HG03139 (cell line): Measurements from ENCODE around the gene TGFBRAP1.

Experiments used
- ATAC-seq: cut with Tn5 transposase; IDR thresholded peaks from one replicate; pipeline ENCODE4 v1.9.1; 2021; ENCODE audit not compliant: unreplicated experiment

Gene TGFBRAP1

DNA sequence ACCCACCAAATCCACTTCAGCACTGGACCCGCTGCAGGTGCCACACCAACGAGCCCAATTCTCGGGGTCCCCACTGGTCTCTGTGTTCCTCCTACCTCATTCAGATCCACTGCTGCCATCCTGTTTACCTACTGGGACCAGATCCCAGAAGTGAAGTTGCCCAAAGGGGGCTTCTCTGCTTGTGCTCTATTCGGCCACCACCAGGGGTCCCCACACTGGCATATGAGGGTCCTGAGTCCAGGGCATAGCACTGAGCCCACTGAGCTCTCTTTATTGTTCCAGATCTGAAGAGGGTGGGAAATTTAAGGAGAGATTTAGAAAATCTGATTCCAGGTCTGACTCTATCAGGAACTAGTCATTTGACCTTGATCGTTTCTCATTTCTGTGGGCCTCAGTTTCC lies 85.6 kb downstream of the TGFBRAP1 start:
- no peak for ATAC-seq

DNA sequence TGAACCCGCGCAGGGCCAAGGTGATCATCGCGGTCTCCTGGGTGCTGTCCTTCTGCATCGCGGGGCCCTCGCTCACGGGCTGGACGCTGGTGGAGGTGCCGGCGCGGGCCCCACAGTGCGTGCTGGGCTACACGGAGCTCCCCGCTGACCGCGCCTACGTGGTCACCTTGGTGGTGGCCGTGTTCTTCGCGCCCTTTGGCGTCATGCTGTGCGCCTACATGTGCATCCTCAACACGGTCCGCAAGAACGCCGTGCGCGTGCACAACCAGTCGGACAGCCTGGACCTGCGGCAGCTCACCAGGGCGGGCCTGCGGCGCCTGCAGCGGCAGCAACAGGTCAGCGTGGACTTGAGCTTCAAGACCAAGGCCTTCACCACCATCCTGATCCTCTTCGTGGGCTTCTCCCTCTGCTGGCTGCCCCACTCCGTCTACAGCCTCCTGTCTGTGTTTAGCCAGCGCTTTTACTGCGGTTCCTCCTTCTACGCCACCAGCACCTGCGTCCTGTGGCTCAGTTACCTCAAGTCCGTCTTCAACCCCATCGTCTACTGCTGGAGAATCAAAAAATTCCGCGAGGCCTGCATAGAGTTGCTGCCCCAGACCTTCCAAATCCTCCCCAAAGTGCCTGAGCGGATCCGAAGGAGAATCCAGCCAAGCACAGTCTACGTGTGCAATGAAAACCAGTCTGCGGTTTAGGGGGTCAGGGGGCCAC lies 87.1 kb downstream of the TGFBRAP1 start:
- ATAC-seq, result no peak

DNA sequence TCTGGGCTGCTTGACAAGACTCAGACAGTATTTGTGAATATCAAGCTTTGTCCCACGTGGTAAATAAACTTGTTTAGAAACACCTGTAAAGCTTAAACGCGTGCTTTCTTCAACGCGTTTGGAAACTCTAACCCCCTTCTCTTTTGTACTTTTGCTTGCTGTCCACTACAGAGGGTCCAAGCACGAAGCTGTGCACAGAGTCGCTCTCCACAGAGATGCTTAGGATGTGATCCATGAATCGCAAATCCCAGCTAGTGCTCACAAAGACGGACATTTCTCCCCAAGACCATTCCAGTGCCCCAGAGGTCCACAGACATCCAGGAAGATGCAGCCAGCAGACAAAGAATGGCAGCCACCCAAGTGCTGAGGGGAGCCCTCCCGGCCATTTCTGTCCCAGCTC lies 88.1 kb downstream of the TGFBRAP1 start, which contains the start of gene GPR45:
Gene GPR45, plus strand, starts transcription at position 301 of the 400 bp plus-strand sequence. CDS start 116 bp downstream, outside the sequence.
- no peak for ATAC-seq

DNA sequence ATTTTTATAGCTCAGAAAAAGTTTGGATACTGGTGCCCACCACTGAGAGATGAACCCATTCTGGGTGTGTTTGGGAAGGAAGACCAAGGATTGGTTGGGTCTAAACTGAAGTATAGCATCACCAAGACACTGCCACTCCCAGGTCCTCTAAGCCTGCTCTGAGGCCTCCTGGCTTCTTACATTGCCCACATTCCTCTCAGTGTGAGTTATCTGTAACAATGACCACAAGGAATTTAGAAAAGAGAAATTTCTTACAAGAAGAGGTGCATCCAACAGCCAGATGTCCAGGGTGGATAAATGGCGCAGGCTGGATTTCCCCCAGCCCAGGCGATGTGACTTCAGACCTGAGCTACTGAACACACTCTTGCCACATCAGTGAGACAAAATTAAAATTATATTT lies 89.6 kb downstream of the TGFBRAP1 start:
- ATAC-seq, result no peak

DNA sequence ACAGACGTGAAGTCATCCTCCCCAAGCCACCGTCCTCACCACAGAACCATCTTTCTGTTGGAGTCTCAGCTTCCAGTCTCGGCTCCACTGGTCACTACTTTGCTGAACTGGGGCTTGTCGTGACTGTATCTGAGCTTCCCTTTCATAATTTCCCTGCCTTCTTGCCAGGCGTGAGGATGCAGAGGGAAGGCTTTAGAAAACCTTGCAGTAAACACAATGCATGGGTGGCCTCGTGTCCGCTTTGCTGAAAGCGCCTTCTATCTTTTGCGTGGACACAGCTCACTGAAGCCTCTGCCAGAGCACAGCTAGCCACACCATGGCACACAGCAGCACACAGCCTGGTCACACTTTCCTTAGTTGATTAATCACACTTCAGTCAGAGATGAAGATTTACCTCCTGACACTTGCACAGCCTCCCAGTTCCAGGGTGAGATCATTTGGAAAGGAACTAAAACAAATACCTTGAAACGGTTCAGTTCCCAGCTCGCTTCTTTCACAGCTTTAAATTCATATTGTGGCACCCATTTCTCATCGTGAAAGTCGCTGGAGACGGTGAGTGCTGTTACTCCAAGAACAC lies 90.8 kb downstream of the TGFBRAP1 start:
- no peak for ATAC-seq

DNA sequence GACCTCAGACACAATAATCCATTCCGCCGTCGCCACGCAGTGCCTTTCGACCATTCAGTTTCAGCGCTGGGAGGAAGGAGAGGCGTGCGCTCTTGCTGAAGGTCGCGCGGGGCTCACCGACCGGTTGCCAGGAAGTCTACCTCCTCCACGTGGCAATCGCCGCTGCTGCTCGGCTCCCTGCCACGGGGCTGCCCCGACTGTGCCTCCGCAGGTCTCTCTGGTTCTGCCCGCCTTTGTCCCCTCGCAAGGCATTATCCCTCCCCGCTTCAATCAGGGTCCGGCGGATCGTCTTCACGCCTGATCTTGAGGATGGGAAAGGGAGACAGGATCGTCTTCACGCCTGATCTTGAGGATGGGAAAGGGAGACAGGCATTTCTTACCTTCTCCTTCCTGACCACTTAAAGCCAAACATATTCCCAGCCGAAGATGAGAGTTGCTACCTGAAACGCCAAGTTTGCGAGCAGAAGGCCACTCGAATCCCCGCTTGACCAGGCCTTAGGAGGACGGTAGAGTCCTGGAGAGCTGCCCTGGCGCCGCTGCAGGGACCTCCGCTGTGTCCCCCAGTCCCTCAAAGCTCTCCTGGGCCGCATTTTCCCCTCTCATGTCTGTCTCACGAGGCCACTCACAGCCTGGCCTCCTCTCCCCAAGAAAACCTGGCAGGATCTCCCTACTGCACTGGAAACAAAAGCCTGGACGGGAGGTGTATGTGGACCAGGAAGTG lies 92.3 kb downstream of the TGFBRAP1 start:
- no peak for ATAC-seq

DNA sequence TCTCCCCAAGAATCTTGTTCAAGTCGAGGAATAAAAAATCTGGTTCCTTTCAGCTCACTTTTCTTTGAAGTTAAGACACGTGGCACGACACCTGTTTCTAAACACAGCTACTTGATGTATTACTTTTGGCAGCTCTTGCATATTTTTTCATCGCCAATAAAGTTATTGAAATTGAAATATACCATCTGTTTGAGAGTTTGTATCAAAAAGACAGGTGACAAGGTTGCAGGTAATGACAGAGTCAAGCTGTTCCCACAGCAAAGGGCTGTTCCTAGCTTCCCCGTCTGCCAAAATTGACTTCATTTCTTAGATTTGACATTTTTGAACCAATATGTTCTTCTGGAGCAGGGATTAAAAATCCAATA lies 93.5 kb downstream of the TGFBRAP1 start:
- no peak for ATAC-seq

DNA sequence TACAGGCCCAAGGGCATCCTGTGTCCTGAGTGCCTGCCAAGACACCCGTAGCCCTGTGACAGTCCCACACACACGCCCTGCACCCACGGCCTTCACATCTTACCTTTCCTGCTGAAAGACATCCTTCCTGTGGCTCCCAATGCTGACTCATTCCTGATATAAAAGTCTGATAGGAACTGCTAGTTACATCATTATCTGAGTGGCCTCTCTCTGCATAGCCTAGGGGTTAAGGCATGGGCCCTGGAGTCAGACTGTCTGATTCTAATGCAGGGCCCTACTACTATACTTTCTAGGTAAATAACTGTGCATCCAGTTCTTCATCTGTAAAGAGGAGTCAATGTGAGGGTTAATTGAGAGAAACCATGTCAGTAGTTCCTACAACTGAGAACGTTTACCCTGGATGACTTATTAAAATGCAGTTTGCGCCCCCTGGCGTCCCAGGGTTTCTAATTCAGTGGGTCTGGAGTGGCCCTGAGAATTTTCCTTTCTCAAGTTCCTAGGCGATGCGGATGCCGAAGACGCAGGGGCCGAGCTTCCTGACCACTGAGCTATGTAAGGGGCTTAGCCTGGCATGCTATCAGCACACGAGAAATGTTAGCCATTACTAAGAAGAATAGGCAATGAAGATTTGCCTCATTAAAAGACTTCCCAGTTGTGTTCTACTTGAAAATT lies 94.0 kb downstream of the TGFBRAP1 start:
- ATAC-seq, result no peak

DNA sequence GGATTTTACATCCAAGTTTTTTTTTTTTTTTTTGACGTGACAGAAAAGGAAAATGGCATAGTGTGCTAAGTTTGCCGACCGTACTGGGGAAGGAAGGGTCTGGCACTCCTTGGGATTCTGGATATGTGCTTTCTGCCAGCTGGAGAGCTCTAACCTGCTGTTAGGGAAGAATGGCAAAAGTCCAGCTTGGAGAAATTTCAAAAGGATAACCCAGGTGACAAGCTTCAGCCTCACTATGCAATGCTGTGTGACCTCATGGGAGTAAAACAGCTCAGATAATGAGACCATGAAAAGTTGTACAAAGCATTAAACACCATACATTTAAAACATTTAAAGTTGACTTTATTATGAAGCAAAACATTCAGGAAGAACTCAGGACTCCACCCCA lies 98.3 kb downstream of the TGFBRAP1 start:
- no peak for ATAC-seq

DNA sequence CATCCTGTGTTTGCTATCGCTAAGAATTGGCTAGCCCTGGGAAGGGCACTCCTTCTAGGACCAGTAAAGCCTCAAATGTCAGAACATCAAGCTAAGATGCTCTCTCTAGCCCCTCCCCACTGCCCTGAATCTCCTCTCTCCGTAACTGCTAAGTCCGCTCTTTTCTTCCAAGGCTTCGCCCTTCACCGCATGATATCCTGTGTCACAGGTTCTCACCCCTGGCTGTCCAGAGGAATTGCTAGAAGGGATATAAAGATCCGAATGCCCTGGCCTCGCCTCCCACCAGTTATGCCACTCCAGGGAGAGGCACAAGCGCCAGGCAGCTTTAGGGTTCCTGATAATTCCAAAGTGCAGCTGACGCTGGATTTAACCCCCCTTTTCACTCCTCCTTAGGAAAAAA lies 105.1 kb downstream of the TGFBRAP1 start:
- ATAC-seq, result no peak

DNA sequence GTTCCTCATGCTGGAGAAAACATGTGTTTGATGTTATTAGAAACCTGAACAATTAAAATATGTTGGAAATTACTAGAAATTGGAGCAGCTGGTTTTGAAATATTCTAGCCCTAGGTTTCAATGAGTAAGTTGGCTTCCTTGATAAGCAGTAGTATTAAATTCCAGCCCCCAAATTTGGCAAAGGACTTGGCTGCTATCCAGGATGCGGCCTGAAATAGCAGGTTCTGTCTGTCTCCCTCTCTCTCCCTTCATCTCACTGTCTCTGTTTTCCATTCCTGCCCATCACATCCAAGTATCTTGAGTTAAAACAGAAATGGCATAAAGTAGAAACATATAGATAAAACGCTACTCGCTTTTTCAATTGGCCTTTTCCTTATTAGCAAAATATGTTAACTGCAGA lies 108.9 kb downstream of the TGFBRAP1 start:
- ATAC-seq, result no peak

DNA sequence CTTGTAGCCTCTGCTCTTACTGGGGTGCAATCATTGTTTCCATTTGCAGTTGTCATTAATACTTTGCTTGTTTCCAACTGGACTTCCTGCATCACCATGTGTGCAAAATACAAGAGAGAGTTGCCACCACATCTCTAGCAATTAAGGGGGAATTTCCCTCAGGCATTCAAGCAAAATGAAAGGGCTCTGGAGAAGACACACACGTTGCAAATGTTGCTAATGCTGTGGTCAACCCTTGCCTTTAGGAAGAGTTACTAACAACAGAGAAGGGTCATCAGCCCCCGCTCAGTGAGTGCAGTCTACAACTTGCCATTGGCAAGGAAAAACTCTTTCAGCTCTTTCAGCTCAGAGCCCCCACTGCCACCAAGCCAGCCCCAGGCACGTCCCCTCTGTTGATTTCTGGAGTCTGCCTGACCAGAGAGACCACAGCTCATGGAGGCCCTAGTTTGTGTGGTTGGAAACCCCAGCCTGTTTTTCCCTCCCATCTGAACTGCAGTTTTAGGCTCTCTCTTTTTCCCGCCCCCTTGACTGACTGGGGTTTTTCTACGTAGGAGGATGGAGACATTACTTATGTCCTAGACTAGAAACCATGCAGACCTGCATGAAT lies 113.8 kb downstream of the TGFBRAP1 start:
- no peak for ATAC-seq
